Activated CD4-positive, alpha-beta T cell treated with anti-CD3 and anti-CD28 coated beads, Interleukin-2, amount 50 U/mL, for 16 hours (primary cell): ENCODE results near the gene NPHP4.
A peak's percentile ranks its signal among the peaks of the same experiment; 100 is the strongest.

Experiments used
- DNase-seq: peaks from one replicate; pipeline ENCODE4 v3.0.0-alpha.2; 2020

The NPHP4 gene

GRCh38 chr1:5992026-5992813 is at the start of gene NPHP4:
Gene NPHP4, minus strand, starts transcription at chr1:5992425. Its CDS starts 6,136 bp downstream, at chr1:5986289.
- peak; percentile 100 for DNase-seq

- DNase-seq, result no peak
Observed at GRCh38 chr1:6041432-6042062, 49.3 kb upstream of the NPHP4 start.

GRCh38 chr1:6040861-6041415 is 48.7 kb upstream of the NPHP4 start:
- DNase-seq, result no peak

GRCh38 chr1:6040444-6040843 is 48.2 kb upstream of the NPHP4 start:
- DNase-seq, result no peak

- DNase-seq, result no peak
Observed at GRCh38 chr1:6039031-6039430, 46.8 kb upstream of the NPHP4 start.

GRCh38 chr1:6038603-6039002 is 46.4 kb upstream of the NPHP4 start:
- no peak for DNase-seq

GRCh38 chr1:6037338-6037762 is 45.1 kb upstream of the NPHP4 start:
- DNase-seq, result peak; percentile 71

- DNase-seq, result no peak
Observed at GRCh38 chr1:6035719-6036118, 43.5 kb upstream of the NPHP4 start.

GRCh38 chr1:6035303-6035702 is 43.1 kb upstream of the NPHP4 start:
- DNase-seq, result no peak

GRCh38 chr1:6034750-6035096 is 42.5 kb upstream of the NPHP4 start:
- no peak for DNase-seq

- DNase-seq, result no peak
Observed at GRCh38 chr1:6033986-6034749, 41.9 kb upstream of the NPHP4 start.

GRCh38 chr1:6033124-6033523 is 40.9 kb upstream of the NPHP4 start:
- DNase-seq, result no peak

- DNase-seq, result no peak
Observed at GRCh38 chr1:6030547-6031261, 38.5 kb upstream of the NPHP4 start.

- DNase-seq, result no peak
Observed at GRCh38 chr1:6030132-6030531, 37.9 kb upstream of the NPHP4 start.

GRCh38 chr1:6029351-6029750 is 37.1 kb upstream of the NPHP4 start:
- DNase-seq, result no peak

GRCh38 chr1:6028042-6028850 is 36.0 kb upstream of the NPHP4 start:
- peak; percentile 86 for DNase-seq

GRCh38 chr1:6027591-6027990 is 35.4 kb upstream of the NPHP4 start:
- peak; percentile 62 for DNase-seq

GRCh38 chr1:6026095-6026809 is 34.0 kb upstream of the NPHP4 start:
- peak; percentile 96 for DNase-seq

- no peak for DNase-seq
Observed at GRCh38 chr1:6025269-6026094, 33.3 kb upstream of the NPHP4 start.

- no peak for DNase-seq
Observed at GRCh38 chr1:6024376-6024775, 32.2 kb upstream of the NPHP4 start.
